ACHN (cell line): ENCODE data around the gene ADK.
A peak's percentile ranks its signal among the peaks of the same experiment; 100 is the strongest.

Experiments
- DNase-seq: peaks from one replicate; pipeline ENCODE4 v3.0.0-alpha.2; 2015
- in situ Hi-C: cut with HindIII; loops from 2 replicates; pipeline ENCODE4 v1.10.0; 2017; ENCODE audit warnings: low sequenced_read_pairs, low pct_ligation_motif_present, low pct_unique_long_range_greater_than_20kb

The ADK gene

GRCh38 chr10:74585231-74586087 lies 434.4 kb downstream of the ADK start:
- in situ Hi-C loops, result no loop called here
- peak; percentile 46 for DNase-seq

- DNase-seq, result peak; percentile 5
- in situ Hi-C loops, result no loop called here
Observed at GRCh38 chr10:74586088-74586585, 435.1 kb downstream of the ADK start.

- in situ Hi-C loops, result no loop called here
- no peak for DNase-seq
Observed at GRCh38 chr10:74587109-74587854, 436.3 kb downstream of the ADK start.

- peak; percentile 10 for DNase-seq
- in situ Hi-C loops, result no loop called here
Observed at GRCh38 chr10:74589226-74589673, 438.2 kb downstream of the ADK start.

- DNase-seq, result no peak
- in situ Hi-C loops, result no loop called here
Observed at GRCh38 chr10:74589851-74590250, 438.8 kb downstream of the ADK start.

GRCh38 chr10:74593470-74593869 lies 442.4 kb downstream of the ADK start:
- no peak for DNase-seq
- in situ Hi-C loops, result no loop called here

GRCh38 chr10:74596713-74597112 lies 445.7 kb downstream of the ADK start:
- in situ Hi-C loops, result no loop called here
- DNase-seq, result no peak

- no peak for DNase-seq
- in situ Hi-C loops, result no loop called here
Observed at GRCh38 chr10:74598891-74599566, 448.0 kb downstream of the ADK start.

GRCh38 chr10:74599672-74600071 lies 448.7 kb downstream of the ADK start:
- no peak for DNase-seq
- in situ Hi-C loops, result no loop called here

- DNase-seq, result no peak
- in situ Hi-C loops, result no loop called here
Observed at GRCh38 chr10:74600170-74600569, 449.1 kb downstream of the ADK start.

GRCh38 chr10:74602576-74602975 lies 451.6 kb downstream of the ADK start:
- in situ Hi-C loops, result no loop called here
- no peak for DNase-seq

GRCh38 chr10:74610299-74610698 lies 459.3 kb downstream of the ADK start:
- in situ Hi-C loops, result no loop called here
- no peak for DNase-seq

GRCh38 chr10:74612195-74612594 lies 461.2 kb downstream of the ADK start:
- in situ Hi-C loops, result no loop called here
- DNase-seq, result no peak

GRCh38 chr10:74620626-74621025 lies 469.6 kb downstream of the ADK start:
- in situ Hi-C loops, result no loop called here
- DNase-seq, result no peak

- no peak for DNase-seq
- in situ Hi-C loops, result no loop called here
Observed at GRCh38 chr10:74623786-74624185, 472.8 kb downstream of the ADK start.

- DNase-seq, result no peak
- in situ Hi-C loops, result no loop called here
Observed at GRCh38 chr10:74624501-74624900, 473.5 kb downstream of the ADK start.

- DNase-seq, result no peak
- in situ Hi-C loops, result no loop called here
Observed at GRCh38 chr10:74628136-74628535, 477.1 kb downstream of the ADK start.

- no peak for DNase-seq
- in situ Hi-C loops, result no loop called here
Observed at GRCh38 chr10:74634995-74635536, 484.0 kb downstream of the ADK start.

GRCh38 chr10:74635655-74636054 lies 484.6 kb downstream of the ADK start:
- in situ Hi-C loops, result no loop called here
- no peak for DNase-seq
